Adrenal gland (tissue), 5 donors: ENCODE data around the gene TTC33.

Source experiments
- POLR2A ChIP-seq, 2 donors: fragments of 450-650 bp; IDR thresholded peaks; one replicate each; pipeline ENCODE4 v1.6.1; 2017; ENCODE audit warnings: antibody characterized with exemption in 2 of 2, mild to moderate bottlenecking in 2 of 2, moderate library complexity in 1 of 2
- TF ChIP-seq, protein P1 (sequence below), 6 experiments: fragments of 450-650 bp in 4 of 6; fragments of 200-600 bp in 2 of 6; sonication (generic) in 1 of 6; IDR thresholded peaks; 1 replicate in 5 of 6; 2 replicates in 1 of 6; pipeline versions ENCODE4 v1.5.1 to v1.8.0; 2016 to 2021; ENCODE audit warnings: antibody characterized with exemption in 6 of 6, mild to moderate bottlenecking in 2 of 6, moderate library complexity in 1 of 6
- donor health status: DM: no; HTN: no; CAD: no.

GRCh38 chr5:40556811-40557210 is 198.9 kb downstream of the TTC33 start:
- TF ChIP-seq, protein P1, sequence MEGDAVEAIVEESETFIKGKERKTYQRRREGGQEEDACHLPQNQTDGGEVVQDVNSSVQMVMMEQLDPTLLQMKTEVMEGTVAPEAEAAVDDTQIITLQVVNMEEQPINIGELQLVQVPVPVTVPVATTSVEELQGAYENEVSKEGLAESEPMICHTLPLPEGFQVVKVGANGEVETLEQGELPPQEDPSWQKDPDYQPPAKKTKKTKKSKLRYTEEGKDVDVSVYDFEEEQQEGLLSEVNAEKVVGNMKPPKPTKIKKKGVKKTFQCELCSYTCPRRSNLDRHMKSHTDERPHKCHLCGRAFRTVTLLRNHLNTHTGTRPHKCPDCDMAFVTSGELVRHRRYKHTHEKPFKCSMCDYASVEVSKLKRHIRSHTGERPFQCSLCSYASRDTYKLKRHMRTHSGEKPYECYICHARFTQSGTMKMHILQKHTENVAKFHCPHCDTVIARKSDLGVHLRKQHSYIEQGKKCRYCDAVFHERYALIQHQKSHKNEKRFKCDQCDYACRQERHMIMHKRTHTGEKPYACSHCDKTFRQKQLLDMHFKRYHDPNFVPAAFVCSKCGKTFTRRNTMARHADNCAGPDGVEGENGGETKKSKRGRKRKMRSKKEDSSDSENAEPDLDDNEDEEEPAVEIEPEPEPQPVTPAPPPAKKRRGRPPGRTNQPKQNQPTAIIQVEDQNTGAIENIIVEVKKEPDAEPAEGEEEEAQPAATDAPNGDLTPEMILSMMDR (IDR thresholded peaks at IDR 0.05): no peak
- no peak for TF ChIP-seq POLR2A (IDR thresholded peaks at IDR 0.05)
